ENCODE measurements around the gene ACOT11.

The ACOT11 gene

GRCh38 chr1:54557671-54558355, 9.8 kb downstream of the ACOT11 start:
- H3K4me3 Mint-ChIP-seq, result no peak overlapping the region
- TF ChIP-seq CTCF (IDR thresholded peaks at IDR 0.05; ENCODE audit: unreplicated experiment in 3 of 3), result no peak
- peaks cover 8% of the 10 kb centered on the region for H3K36me3 Mint-ChIP-seq (ENCODE audit: low read depth)

GRCh38 chr1:54558434-54559030, 10.5 kb downstream of the ACOT11 start:
- H3K4me1 Mint-ChIP-seq, result peaks cover 20% of the 10 kb centered on the region
- no peak for TF ChIP-seq CTCF (IDR thresholded peaks at IDR 0.05; ENCODE audit: unreplicated experiment in 3 of 3)

More at GRCh38 chr1:54557671-54558355, 9.8 kb downstream of the ACOT11 start:
- Mint-ChIP-seq H3K4me1 (peaks cover 20% of the 10 kb centered on the region), H3K27me3 (ENCODE audit: low read depth) (no peaks in the 10 kb centered on the region), H3K27ac (peak overlapping the region in 2 of 3 experiments; percentile 23 to 24), H3K9me3 (peaks cover 16% of the 10 kb centered on the region)

GRCh38 chr1:54559111-54559548, 11.1 kb downstream of the ACOT11 start:
- Mint-ChIP-seq H3K27ac (no peak overlapping the region), H3K27me3 (ENCODE audit: low read depth) (no peaks in the 10 kb centered on the region), H3K4me1 (peaks cover 20% of the 10 kb centered on the region), H3K4me3 (no peak overlapping the region), H3K9me3 (peaks cover 16% of the 10 kb centered on the region), H3K36me3 (ENCODE audit: low read depth) (peaks cover 8% of the 10 kb centered on the region)
- no peak for TF ChIP-seq CTCF (IDR thresholded peaks at IDR 0.05; ENCODE audit: unreplicated experiment in 3 of 3)

More at GRCh38 chr1:54558434-54559030, 10.5 kb downstream of the ACOT11 start:
- Mint-ChIP-seq H3K27me3 (ENCODE audit: low read depth) (no peaks in the 10 kb centered on the region), H3K36me3 (ENCODE audit: low read depth) (peaks cover 8% of the 10 kb centered on the region), H3K27ac (peak overlapping the region in 2 of 3 experiments; percentile 23 to 24), H3K9me3 (peaks cover 16% of the 10 kb centered on the region), H3K4me3 (no peak overlapping the region)

- peaks cover 8% of the 10 kb centered on the region for H3K36me3 Mint-ChIP-seq (ENCODE audit: low read depth)
- no peak overlapping the region for H3K27ac Mint-ChIP-seq
- peaks cover 14% of the 10 kb centered on the region for H3K9me3 Mint-ChIP-seq
- TF ChIP-seq CTCF (IDR thresholded peaks at IDR 0.05; ENCODE audit: unreplicated experiment in 3 of 3), result no peak
- H3K27me3 Mint-ChIP-seq (ENCODE audit: low read depth), result peaks cover 4% of the 10 kb centered on the region
- peaks cover 20% of the 10 kb centered on the region for H3K4me1 Mint-ChIP-seq
- no peak overlapping the region for H3K4me3 Mint-ChIP-seq
Measured at GRCh38 chr1:54559771-54560231, 11.8 kb downstream of the ACOT11 start.

- Mint-ChIP-seq H3K27ac (no peak overlapping the region), H3K9me3 (no peaks in the 10 kb centered on the region), H3K27me3 (ENCODE audit: low read depth) (peaks cover 7% of the 10 kb centered on the region), H3K4me3 (no peak overlapping the region), H3K36me3 (ENCODE audit: low read depth) (no peaks in the 10 kb centered on the region), H3K4me1 (peaks cover 15% of the 10 kb centered on the region)
- no peak for TF ChIP-seq CTCF (IDR thresholded peaks at IDR 0.05; ENCODE audit: unreplicated experiment in 3 of 3)
Measured at GRCh38 chr1:54564312-54565112, 16.5 kb downstream of the ACOT11 start.
